NCI-H2227 (cell line): ENCODE results near the gene RIMKLB.
"Not testable (repeated sequence)": the region's sequence is repeated elsewhere in the genome, so short reads cannot be mapped to it uniquely, and the experiment has no call there.

Experiments used
- DNase-seq: peaks from one replicate; lab custom pipeline; 2025; ENCODE audit not compliant: unreplicated experiment; lab: John Stamatoyannopoulos, UW

The RIMKLB gene

DNA sequence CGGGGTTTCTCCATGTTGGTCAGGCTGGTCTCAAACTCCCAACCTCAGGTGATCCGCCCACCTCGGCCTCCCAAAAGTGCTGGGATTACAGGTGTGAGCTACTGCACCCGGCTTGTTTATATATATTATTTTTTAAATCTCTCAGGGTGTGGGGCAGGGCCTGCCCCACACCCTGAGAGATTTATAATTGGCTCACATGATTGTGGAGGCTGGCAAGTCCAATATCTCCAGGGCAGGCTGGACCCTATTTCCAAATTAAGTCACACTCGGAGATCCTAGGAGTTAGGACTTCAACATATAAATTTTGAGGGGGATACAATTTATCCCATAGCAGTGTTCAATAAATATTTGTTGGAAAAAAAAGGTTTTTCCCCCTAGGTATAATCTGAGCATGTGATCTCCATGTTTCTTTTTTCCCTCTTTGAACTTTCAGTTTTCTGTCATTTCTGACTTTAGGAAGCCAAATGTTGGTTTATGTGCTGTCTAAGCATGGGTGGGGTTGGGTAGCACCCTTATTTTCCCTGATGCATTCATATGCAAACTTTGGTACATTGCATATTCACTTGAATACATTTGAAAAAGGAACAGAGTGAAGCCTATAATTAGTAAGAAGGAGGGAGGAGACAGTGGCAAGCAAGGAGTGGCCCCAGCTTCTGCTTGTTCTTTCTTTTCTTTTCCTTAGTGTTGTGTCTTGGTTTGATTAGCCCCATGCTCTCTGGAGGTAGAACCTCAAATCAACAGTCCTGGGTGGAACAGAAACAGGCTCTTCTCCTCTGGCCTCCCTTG is 116.0 kb downstream of the RIMKLB start:
- DNase-seq = no peak

DNA sequence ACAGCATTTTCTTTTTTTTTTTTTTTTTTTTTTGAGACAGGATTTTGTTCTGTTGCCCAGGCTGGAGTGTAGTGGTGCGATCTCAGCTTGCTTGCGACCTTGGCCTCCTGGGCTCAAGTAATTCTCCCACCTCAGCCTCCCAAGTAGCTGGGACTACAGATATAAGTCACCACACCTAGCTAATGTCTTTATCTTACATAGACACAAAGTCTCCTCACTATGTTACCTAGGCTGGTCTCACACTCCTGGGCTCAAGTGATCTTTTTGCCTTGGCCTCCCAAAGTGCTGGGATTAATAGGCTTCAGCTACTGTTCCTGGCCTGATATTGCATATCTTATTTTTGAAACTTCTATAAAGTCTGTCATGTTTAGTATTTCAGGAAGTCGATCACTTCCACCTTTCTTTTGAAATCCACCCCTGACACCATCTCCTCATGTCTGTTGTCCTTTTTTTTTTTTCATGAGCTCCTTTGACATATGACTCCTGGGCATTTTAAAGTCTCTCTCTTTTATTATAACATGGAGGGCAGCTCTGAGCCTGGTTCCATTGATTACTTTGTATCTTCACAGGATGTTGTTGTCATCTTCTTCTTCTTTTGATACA is 118.8 kb downstream of the RIMKLB start:
- DNase-seq = no peak

DNA sequence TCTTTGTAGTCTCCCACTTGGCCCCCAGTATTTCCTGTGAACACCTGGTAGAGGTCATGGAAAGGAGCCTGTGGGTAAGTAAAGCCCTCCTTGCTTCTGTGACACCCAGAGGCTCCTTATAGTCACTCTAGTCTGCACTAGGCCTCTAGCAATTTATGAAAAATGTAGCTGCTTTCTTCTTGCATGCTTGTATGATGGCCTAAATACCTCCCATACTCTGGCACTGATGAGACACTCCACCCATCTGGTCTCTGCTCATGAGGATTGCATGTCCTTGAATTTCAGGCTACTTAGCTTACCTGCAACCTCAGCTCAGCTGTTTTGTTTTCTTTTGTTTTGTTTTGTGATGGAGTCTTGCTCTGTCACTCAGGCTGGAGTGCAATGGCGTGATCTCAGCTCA is 120.1 kb downstream of the RIMKLB start:
- no peak for DNase-seq

DNA sequence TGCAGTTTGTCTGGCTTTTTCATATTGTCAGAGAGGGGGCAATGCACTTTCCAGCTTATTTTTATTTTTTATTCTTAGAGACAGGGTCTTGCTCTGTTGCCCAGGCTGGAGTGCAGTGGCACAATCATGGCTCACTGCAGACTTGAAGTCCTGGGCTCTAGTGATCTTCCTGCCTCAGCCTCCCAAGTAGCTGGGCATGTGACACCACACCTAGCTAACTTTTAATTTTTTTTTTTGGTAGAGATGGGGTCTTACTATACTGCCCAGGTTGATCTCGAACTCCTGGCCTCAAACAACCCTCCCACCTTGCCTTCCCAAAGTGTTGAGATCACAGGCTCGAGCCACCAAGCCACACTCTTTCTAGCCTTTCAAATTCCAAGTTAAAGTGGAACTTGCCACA is 120.7 kb downstream of the RIMKLB start:
- DNase-seq = no peak

DNA sequence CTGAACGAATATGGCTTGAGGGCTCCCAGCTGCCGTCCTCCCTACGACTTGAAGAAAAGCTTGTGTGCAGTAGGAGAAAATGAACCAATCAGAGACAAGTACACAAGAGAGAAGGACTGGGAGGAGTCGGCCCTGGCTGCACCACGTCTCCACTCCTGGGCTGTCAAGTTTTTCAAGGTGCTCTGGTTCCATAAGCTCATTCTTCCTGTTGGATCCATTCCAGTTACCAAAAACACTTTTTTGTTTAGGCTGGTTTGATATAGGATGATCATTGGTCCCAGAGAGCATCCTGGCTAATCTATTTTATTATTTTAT is 121.8 kb downstream of the RIMKLB start:
- no peak for DNase-seq

DNA sequence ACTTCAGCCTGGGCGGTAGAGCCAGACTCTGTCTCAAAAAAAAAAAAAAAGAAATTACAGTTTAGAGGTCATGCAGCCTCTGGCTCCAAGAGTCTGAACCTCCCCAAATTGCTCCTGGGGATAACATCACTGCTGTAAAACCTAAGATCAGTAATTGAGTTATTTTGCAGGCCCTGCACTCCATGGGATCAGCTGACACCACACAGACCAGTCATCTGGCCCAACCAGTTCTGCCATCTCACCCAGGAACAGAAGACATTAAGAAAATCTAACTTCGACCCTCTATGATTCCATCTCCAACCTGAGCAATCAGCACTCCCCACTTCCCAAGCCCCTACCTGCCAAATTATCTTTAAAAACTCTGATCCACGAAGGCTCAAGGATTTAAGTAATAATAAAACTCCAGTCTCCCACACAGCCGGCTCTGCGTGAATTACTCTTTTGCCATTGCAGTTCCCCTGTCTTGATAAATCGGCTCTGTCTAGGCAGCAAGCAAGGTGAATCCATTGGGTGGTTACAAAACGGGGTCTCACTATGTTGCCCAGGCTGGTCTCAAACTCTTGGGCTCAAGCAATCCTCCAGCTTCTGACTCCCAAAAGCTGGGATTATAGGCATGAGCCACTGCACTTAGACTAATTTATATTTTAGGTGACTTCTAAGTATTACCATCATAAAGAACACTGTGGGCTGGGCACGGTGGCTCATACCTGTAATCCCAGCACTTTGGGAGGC is 123.1 kb downstream of the RIMKLB start:
- DNase-seq = not testable (repeated sequence)

DNA sequence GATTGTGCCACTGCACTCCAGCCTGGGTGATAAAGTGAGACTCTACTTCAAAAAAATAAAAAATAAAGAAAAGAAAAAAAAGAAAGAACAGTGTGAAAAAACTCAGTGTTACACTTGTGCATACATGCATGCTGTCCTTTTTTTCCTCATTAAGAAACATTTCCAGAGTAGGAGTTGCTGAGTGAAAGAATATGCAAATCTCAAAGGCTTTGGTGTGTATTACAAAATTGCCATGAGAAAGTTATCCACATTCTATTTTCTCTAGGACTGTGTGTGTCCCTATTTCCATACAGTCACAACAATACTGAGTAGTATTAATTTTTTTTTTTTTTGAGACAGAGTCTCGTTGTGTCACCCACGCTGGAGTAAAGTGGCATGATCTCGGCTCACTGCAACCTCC is 123.8 kb downstream of the RIMKLB start:
- DNase-seq = no peak

DNA sequence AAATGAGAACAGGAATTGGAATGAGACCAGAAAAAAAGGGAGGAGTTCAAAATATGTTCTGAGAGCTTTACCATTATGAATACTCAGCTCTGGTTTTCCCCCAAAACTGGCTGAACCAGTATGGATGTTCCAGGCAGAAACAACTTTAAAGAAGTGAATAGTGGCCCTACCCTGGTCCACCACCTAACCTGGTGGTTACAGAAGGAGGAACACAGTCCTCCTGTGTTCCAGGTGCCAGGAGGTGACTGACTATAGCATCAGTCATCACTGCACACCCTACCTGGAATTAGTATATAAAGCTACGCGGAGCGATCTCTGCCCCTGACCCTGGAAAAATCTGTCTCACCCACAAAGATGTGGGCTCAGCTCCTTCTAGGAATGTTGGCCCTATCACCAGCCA is 124.5 kb downstream of the RIMKLB start, which contains the start of gene A2ML1:
Gene A2ML1 (plus strand): TSS at position 324 of the 400 bp plus-strand sequence. CDS start 31 bp downstream, at position 355.
- no peak for DNase-seq

DNA sequence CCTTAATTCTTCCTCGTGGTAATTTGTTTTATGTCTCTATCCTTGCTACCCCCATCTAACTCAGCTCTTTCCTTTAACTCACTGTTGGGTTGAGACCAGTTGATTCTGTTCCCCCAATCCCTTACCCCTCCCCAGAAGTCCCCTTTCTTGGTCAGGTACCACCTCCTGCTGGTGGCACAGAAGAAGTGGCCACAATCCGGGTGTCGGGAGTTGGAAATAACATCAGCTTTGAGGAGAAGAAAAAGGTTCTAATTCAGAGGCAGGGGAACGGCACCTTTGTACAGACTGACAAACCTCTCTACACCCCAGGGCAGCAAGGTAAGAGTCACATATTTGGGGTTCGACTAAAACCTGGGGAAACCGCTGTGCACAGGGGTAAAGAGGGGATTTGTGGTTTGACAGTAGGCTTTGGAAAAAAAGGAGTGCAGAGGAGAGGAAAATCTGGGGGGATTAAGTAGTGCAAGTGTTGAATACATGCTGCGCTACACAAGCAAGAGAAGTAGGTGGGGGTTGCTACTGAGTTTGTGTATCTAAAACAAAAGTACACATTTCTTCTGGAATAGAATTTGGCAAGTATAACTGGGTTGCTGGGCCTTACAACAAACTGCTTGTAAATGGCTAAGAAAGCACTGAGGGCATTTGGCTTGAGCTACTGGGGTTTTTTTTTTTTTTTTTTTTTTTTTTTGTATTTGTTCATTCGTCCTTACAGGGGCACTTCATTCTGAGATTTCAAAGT is 125.9 kb downstream of the RIMKLB start:
- DNase-seq = no peak

DNA sequence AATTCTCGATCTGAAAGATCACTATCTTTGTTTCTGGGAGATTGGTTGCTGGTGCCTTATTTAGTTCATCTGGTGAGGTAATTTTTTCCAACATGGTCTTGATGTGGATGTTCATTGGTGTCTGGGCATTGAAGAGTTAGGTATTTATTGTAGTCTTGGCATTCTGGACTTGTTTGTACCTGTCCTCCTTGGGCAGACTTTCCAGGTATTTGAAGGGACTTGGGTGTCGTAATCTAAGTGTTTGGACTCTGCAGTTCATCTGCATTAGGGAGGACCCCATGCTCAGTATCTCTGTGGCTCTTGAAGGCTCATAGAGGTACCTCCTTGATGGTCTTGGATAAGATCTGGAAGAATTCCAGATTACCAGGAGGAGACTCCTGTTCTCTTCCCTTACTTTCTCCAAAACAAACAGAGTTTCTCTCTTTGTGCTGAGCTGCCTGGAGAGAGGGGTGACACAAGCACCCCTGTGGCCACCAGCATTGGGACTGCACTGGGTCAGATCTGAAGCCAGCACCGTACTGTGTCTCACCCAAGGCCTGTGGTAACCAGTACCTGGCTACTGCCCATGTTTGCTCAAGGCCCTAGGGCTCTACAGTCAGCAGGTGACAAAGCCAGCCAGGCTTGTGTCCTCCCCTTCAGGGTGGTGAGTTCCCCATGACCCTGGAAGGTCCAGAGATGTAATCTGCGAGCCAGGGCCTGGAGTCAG is 129.9 kb downstream of the RIMKLB start:
- DNase-seq = no peak

DNA sequence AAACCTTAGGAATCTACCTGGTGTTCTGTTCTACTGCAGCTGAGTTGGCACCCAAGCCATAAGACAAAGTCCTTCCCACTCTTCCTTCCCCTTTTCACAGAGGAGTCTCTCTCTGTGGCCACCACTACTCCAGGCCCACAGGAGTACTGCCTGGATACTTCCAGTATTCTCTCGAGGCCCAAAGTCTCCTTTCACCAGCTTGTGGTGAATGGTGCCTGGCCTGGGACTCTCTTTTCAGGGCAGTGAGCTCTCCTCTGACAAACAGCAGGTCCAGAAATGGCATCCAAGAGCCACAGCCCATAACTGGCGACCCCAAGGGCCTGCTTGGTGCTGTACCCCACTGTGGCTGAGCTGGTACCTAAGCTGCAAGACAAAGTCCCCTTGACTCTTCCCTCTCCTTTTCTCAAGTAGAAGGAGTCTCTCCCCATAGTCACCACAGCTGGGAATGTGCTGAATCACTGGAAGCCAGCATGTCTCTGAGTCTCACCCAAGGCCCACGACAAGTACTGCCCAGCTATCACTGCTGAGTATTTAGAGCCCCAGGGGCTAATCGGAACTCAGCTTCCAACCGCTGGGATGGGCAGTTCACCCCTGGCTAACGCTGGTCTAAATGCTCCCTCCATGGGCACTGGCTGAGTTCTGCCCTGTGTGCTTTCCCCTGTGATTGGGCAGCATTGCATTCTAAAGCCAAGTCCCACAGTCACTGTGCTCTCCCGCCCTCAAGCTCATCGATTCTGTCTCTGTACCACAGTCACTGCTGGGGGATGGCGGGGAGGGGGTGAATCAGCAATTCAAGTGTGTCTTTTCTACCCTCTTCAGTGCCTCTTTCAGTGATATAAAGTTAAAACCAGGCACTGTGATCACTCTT is 130.7 kb downstream of the RIMKLB start:
- no peak for DNase-seq

DNA sequence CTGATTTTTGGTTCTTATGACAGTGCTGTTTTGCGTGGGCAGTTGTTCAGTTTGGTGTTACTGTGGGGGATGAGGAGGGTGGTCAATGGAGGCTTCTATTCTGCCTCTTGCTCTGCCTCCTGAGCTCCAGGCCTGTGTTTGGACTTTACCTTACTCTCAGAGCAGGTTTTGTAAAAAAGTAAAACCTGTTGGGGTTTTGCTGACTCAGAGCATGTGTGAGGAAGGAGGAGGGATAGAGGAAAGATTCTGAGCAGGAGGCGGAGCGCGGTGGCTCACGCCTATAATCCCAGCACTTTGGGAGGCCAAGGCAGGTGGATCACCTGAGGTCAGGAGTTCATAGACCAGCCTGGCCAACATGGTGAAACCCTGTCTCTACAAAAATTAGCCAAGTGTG is 131.3 kb downstream of the RIMKLB start:
- DNase-seq = no peak

DNA sequence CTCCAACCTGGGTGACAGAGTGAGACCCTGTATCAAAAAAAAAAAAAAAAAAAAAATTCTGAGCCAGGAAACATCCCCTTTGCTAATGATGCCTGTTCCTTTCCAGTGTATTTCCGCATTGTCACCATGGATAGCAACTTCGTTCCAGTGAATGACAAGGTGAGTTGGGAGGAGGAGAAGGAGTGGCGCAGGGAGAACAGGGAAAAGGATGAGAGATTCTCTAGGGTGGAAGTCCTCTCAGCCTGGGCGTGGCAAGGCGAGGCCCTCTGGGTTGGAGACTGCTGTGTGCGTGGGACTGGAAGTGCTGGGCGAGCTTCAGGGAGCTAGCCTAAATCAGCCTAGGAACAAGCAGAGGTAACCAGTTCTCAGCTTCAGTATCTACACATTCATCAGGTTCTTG is 131.8 kb downstream of the RIMKLB start:
- DNase-seq = no peak

DNA sequence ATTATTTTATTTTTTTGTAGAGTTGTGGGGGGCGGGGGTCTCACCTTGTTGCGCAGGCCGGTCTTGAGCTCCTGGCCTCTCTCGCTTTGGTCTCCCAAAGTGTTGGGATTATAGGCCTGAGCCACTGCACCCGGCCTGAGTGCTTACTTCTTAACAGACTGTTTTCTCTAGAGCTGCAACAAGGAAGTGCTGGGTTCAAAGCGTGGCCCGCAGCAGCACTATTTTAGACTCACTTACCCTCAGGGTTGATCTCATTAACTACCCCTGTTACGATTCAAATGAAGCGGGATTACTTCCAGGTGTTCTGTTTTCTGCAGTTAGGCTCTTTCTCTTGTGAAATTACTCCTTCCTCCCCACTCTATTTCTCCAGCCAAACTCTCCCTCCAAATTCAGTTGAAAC is 133.3 kb downstream of the RIMKLB start:
- DNase-seq = no peak

DNA sequence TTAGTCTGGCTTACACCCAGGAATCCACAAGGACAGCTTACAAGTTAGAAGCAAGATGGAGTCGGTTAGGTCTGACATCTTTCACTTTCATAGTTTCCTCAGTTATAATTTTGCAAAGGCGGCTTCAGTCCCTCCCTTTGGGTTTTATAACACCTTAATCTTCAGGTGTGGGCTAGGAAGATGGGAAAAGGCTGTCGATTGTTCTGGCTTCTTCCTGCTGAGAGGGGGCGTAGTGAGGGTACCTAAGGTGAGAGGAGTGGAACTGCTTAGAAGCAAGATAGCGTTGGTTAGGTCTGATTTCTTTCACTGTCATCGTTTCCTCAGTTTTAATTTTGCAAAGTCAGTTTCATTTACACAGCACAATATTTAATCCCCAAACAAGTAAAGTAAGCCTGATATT is 134.7 kb downstream of the RIMKLB start:
- no peak for DNase-seq
